ENCODE data around the gene TSHZ2.

DNA sequence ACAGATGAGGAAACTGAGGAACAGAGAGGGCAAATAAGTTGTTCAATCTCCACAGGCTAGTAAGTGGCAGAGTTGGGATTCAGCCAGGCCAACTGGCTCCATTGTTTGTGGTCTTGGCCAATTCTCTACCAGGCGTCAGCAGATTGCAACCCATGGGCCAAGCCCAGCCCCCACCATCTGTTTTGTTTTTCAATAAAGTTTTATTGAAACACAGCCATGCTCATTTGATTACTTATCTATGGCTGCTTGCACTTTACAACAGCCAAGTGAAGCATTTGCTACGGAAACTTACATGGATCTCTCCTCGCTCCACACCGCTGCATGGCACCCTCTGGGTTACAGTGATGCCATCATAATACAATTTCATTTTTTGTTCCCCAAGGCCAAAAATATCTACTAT is 530.7 kb downstream of the TSHZ2 start:
- TF ChIP-seq POLR2A (IDR thresholded peaks at IDR 0.05) (no peak), CTCF (IDR thresholded peaks at IDR 0.05) (no peak)

Data from heart left ventricle (tissue), 13 donors.